NCI-H2227 (cell line): ENCODE results near the gene UBASH3B.

ENCODE experiments used
- DNase-seq: peaks from one replicate; lab custom pipeline; 2025; ENCODE audit not compliant: unreplicated experiment; lab: John Stamatoyannopoulos, UW

UBASH3B gene

DNA sequence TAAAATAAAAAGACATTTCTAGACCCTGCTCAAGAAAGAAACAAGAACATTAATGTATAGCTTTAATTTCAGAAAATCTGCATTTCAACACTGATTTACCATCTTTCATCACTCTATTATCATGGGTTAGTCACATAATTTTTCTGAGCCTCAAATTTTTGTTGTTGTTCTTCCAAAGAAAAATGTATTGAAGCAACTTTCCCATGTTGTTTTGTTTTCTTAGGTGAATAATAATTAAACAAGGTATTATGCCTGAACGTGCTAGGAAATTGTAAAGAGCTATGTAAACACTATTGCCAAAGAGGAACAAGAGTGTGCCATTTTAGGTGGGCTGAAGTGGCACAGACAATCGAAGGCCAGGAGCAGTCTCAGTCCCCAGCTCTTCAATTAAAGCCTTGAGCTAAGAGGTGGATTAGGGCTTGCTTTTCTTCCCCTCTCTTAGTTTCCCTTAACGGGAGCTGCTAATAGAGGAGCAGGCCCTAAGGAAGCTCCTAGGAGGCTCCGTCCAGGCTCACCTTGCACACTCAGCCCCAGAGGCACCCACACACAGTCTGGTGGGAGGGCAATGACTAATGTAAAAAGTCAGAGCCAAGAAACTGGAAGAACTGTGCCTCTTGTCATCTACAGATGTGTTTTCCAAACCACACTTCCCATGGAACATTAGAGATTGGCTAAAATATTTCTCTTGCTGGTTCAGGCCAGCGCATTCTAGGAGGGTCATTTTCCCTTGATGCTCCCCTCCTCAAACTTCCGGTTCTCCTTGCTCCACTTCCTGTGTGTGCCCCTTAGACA, 8.8 kb upstream of the UBASH3B start:
- DNase-seq = no peak

DNA sequence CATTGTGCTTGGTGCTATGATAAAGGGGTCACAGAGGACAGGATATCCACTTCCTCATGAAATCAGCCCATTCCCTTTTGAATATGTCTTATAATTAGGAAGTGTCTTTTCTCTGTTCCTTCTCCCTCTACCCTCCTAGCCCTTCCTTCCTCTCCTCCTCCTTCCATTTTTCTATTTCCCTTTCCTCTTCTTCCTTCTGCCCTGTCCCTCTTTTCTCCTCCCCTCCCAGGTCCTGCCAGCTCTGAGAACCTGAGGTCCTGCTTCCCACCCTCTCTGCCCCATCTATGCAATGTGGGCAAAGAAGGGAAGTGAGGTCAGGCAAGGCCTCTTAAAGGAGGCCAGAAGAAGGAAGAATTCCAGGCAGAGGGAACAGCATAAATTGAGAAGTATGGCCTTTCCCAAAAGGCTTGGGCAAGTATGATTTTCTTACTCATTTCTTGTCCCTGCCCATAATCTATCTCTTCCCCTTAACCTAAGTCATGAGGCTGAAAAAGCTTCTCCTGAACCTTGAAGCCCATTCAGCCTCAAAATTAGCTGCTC, 7.7 kb upstream of the UBASH3B start:
- DNase-seq = no peak

DNA sequence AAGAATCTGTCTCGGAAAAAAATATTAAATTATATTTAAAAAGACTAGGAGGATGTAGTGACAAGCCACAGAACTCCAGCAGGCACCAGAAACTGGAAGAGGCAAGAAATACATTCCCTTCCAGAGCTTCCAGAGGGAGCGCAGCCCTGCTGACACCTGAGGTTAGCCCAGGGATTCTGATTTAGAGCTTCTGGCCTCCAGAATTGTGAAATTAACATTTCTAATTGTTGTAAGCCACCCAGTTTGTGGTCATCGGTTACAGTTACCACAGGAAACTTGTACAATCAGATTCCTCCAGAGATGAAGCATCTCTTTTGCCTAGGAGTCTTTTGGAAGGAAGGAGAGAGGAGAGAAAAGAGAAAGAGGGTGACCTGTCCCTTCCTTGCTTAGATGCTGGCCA, 6.4 kb upstream of the UBASH3B start:
- DNase-seq = no peak

DNA sequence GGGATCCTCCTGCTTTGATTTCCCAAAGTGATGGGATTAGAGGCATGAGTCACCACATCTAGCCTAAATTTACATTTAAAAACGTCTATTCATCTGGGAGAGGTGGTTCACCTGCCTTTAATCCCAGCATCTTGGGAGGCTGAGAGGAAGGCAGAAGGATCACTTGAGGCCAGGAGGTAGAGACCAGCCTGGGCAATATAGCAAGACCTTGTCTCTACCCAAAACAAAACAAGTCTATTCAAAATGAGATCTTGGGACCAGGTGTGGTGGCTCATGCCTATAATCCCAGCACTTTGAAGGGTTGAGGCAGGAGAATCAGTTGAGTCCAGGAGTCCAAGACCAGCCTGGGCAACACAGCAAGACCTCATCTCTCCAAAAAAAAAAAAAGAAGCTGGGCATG, 4.9 kb upstream of the UBASH3B start:
- DNase-seq = no peak

DNA sequence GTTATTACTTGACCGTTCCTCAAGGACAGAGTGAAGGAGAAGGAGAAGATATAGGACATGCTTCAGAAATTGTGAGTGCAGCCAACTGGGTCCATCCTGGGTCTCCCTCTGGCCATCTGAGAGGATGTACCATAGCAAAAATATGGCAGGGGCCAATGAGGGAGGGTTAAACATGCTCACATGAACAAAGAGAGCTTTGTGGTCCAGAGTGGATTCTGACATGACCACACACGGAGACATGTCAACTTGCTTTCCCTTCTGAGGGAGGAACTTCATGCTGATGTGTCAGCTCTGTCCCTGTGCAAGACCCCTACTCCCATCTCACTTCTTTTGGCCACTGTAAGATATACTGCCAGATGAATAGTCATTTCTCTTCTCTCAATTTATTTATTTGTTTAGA, 3.0 kb upstream of the UBASH3B start:
- no peak for DNase-seq

DNA sequence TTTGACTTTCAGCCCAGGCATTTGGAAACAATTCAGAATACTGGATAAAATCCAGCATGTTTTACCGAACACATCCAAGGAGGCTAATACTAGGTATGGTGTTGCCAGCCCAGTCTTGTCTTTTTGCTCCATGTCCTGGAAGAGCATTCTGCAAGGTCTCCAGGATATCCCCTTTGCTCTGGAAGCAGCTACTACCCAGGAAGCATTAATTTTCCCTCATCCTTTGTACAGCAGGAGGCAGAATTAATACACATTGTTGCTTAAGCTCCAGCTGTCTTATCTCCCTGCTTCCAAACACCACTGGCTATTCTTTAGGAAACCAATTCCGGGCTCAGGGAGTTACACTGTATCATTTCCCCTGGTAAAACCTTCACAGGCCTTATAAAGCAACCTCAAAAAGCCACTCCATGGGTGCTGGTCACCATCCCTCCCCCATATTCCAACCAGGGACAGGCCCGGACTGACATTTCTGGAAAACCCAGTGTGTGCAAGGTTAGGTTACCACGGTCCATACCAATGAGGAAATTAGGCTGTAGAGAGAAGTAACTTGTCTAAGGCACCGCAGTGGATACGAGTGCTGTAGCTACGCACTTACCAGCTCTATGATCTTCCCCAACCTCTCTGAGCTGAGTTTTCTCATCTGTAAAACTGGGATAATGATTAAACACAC, 1.5 kb upstream of the UBASH3B start:
- no peak for DNase-seq

DNA sequence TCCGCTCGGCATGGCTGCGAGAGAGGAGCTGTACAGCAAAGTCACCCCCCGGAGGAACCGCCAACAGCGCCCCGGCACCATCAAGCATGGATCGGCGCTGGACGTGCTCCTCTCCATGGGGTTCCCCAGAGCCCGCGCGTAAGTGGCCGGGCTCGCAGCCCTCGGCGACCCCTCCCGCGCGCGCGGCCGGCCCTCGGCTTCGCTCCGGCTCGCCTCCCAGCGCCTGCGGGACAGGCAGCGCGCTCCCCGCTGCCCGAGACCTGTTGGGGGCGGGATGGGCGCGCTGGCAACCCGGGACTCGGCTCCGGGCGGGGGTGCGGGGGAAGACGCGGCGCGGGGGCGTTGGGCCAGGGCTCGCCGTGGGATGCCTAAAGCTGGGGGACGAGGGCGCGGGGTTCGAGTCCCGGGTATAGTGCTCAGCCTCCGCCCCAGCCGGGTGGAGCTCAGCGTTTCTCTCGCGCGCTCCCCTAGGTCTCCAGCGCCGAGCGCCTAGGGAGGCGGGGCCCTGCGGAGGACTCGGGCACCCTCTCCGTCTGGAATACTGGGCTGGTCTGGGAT, 630 bp downstream of the UBASH3B start:
- DNase-seq = peak; percentile 57

DNA sequence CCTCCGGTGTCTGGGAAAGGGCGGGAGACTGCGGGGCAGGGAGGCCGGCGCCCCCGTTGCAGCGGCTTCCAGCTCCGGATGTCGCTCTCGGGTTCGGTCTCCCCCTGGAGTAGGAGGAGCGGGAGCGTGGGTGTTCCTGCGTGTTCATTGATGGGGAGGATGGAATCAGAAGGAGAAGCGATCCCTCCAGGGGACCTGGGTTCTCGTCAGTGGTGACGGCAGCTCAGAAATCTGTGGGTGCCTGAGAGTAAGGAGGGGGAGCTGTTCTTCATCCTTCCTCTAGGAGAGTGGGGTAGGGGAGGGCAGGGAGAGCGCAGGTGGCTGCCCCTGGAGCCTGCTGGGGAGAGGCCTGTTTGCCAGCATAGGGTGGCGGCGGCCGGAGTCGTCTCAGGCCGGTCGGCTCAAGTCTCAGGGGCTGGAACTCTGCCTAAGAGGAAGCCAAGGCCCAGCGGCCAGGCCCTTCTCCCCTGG, 1.1 kb downstream of the UBASH3B start:
- peak; percentile 17 for DNase-seq

DNA sequence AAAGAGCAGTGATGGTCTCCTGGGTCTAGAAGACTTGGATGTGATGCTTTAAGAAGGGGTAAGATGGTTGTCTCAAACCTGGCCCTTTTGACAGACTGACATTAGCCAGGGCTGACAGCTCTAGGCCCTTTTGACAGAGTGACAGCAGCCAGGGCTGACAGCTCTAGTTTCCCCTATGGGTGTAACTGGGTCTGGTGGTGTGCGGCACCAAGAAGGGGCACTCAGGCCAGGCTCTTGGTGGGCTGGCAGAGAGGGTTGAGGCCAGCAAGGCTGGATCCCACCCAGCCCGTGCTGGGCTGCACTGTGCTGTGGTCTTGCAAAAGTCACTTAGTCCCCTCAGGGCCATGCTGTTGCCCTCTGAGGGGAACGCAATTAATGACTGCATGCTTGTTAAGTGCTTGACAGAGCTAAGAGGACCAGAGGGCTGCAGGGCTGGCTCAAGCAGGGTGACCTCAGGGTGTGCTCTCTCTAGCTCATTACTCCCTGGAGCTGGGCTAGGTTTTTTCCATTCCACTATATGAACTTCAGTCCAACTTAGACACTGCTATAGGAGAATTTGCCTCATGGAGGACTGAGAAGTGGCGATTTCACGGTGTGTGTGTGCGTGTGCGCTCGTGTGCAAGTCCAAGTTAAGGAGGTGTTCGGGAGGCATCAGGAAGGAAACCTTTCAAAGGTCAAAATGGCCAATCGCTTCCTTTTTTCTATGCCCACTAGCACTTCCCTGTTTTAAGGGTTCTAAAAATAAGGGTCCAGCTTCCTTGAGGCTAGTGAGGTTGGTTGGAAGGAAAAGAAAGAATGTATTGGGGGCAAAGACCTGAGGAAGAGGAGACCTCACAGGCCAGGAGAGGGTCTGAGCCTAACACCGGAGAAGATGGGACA, 4.4 kb downstream of the UBASH3B start:
- no peak for DNase-seq

DNA sequence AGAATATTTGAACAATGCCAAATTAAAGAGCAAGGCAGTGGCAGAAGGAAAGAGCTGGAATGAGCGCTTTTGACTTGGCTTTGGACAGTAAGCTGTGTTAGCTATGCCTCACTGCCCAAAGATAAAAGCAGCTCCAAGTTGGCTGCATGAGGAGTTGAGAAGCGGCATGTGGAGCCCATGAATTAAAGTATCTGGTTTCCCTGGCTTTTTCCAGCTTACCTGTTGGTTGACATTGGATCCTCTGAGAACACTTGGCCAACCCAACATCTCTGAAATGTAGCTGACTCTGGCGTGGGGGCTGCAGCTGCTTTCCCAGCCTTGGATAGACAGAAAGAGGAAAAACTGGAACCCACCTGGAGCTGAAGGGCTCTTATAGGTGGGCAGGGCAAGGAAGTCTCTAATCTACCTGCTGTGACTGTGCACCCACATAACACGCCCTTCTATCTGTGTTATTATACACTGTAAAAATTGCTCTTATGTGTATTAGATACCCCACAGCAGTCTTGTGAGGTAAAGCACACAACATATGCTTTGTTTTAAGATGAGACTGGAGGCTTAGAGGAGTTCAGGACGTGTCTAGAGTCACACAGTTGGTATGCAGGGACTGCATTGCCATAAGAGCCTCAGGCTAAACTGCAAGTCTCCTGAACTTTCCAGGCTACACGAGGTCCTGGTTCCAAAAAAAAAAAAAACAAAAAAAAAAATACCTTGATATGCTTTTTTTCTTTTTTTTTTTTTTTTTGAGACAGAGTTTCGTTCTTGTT, 5.8 kb downstream of the UBASH3B start:
- DNase-seq = peak; percentile 10

DNA sequence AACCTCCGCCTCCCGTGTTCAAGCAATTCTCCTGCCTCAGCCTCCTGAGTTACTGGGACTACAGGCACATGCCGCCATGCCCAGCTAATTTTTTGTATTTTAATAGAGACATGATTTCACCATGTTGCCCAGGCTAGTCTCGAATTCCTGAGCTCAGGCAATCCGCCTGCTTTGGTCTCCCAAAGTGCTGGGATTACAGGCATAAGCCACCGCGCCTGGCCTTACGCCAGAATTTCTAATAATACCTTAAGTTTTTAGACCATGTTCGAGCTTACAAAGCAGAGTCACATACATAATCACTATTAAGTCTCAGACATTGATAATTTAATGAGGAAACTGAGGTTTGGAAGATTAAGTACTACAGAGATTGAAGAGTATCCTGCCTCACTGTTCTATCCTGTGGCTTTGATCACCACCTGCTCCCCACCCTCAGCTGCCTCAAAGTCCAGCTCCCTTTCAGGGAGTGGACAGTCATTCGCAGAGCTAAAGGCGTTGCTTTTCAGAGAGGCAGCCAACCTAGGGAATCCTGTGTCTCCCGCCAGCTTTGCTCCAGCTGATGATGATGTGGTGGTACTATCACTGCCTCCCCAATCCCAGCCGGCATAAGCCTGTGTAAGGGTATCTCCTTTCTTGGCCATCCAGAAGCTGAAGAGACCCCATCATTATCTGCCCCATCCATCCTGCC, 7.7 kb downstream of the UBASH3B start:
- no peak for DNase-seq

DNA sequence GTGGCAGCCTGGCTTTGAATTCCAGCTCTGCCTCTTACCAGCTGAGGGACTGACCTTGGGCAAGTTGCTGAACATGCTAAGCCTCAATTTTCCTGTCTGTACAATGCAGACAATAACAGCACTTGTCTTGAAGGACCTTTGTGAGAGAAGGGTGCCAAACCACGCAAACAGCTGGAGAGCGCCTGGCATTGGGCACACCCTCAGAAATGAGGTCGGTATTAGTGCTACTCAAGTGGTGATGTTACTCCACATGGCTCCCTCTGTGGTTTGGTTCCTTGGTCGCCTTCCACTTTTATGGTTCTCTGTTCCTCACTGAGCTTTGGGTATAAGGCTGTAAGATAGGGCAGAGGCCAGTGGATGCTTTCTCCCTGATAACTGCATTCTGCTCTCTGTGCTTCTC, 8.2 kb downstream of the UBASH3B start:
- DNase-seq = no peak

DNA sequence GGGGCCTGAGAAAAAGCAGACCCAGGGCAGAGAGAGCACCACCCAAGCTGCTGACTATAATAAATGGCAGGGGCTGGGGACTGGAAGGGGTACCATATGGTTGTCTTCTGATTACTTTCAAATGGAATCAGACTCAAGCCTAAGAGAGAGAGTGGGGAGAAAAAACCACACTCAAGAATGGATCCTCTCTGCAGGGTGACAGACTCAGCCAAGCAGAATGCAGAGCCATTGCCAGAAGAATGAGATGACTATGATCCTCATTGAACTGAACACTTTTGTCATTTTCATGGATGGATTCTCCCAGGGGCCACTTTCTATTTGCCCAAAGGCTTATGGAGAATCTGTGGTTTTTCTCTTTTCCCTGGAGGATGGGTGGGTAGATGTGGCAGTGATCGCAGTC, 8.7 kb downstream of the UBASH3B start:
- DNase-seq = no peak

DNA sequence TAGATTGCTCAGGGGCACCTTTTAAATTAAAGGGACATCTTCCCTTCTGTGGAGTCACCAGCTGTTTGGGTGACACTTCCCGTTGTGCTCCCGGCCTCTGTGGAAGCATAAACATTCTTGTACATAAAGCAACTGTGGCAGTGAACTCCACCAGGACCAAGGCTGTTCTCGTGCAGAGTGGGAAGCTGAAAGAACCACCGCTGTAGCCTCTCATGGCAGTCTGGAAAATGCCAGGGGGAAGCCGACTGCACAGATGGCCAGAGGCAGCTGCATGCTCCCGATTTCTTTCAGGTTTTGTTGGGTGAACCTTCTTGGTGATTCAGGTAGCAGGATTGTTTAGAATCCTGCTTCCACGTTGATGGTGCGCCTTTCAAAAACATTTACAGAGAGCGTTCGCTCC, 10.3 kb downstream of the UBASH3B start:
- peak; percentile 5 for DNase-seq

DNA sequence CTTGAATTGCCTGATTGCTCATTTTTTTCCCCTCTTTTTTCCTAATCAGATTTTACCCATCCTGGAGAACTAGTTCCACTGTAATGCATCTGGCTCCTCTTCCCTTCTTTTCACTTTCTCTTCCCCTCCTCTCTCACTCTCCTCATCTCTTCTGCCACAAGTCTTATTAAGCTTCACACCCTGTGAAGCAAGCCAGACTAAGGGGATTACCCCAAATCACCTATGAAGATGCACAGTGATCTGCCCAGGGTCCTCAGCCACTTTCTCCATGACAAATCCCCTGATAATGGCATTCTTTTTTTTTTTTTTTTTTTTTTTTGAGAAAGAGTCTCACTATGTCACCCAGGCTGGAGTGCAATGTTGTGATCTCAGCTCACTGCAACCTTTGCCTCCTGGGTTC, 11.2 kb downstream of the UBASH3B start:
- DNase-seq = no peak

DNA sequence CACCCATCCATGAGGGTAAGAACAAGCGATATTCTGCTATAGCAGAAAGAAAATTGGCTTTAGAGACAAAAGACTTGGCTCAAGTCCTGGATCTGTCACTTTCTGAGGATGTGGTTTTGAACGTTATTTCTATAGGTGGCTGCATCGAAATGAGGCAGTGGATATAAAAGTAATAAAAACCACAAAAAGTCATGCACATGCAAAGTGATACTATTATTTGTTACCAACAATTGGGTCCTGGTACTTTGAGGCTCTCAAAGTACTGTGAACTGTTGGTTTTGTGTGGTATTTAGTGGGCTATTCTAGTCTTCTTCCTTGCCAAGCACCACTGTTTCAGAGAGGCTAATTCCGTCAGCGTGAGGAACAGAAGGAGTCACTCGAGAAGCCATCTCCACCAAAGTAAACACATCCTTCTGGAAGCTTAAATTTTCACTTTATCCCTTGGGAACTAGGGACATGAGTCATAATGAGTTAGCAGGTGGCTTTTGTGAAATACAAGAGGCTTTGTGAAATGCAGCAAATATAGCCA, 13.1 kb downstream of the UBASH3B start:
- no peak for DNase-seq

DNA sequence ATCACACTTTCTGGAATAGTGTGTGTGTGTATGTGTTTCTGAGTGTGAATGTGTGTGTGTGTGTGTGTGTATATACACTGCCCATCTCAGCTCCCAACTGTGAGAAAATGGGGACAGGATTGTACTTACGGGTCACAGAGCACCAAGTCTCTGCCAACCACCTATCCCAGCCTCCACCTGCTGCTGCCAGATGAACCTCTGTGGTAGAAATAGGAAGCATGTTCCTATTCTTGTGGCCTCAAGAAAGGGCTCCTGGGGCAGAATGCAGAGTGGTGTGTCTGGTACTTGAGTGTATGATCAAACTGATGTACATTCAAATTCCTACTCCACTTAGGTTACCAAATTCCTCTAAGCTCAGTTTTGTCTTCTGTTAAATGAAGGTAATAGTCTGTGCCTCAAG, 14.6 kb downstream of the UBASH3B start:
- DNase-seq = no peak

DNA sequence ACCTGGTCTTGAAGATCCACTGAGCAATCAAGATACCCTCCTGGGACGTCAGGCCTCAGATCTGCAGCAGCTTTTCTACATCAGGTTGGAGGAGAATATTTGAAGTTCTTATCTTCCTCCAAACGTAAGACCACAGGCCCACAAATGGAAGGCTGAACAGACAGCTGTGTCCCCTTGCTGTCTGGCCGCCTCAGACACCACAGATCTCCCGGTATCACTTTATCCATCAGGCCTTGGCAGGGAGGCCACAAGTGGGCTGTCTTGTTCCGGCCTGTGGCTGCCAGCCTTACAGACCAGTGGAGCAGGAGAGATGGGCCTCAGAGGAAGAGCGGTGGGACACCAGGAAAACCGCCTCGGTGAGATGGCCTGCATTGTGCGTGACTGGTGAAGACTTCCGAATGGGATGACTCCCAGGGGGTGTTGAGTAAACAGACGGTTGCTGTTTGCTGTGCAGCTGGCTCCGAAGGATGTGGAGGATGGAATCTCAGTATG, 15.9 kb downstream of the UBASH3B start:
- no peak for DNase-seq

DNA sequence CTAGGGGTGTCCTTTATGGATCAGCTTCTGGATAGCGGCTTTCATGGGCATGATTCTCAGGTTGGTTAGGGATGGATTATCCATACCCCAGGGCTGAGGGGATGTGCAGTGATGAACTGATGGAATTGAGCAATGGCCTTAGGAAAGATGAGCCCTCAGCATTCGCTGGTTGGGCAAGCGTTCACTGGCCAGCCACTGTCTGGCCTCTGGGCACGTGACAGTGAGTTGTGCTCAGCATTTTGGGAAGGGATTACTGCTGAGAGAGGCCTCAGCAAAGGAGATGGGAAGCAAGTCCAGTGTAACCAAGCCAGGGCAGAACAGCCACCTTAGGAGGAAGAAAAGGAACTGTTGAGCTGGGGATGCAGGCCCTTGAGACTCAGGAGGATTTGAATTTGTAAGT, 17.4 kb downstream of the UBASH3B start:
- no peak for DNase-seq
